OCI-LY7 (cell line): Measurements from ENCODE around the gene LRP1B. TPM values are rescaled to one million over a fixed set of nuclear protein-coding genes. Genes with fewer than 3 reads are reported as not detected.

Experiments used
- BruUV-seq: library from RNA; stranded (reverse); fragments of 400-500 nt; replicated peaks from 2 replicates; lab custom pipeline; 2021; lab: Mats Ljungman, UMichigan
- CTCF ChIA-PET: fragments of 300-600 bp; sonication (Branson Sonifier 250); formaldehyde crosslinking; loops from one replicate; lab custom pipeline; 2022; ENCODE audit warnings: antibody characterized with exemption; ENCODE audit not compliant: unreplicated experiment; lab: Charles Lee
- POLR2A ChIA-PET: fragments of 300-600 bp; sonication (Branson Sonifier 250); formaldehyde crosslinking; loops from one replicate; lab custom pipeline; 2022; ENCODE audit warnings: antibody characterized with exemption; lab: Charles Lee
- DNase-seq: peaks from one replicate; pipeline ENCODE4 v3.0.0-alpha.2; 2015; ENCODE audit warnings: low spot score
- H2AFZ ChIP-seq: fragments of 200-600 bp; sonication (generic), shearing (Covaris generic); 2 replicates; pipeline ENCODE4 v1.6.1; 2014; ENCODE audit warnings: mild to moderate bottlenecking, antibody characterized with exemption, low read length, moderate library complexity
- H3K27ac ChIP-seq: fragments of 200-600 bp; sonication (generic); 2 replicates; pipeline ENCODE4 v1.5.1; 2014; ENCODE audit warnings: mixed run types, low read depth, mild to moderate bottlenecking, moderate library complexity, low read length, inconsistent platforms; ENCODE audit not compliant: poor library complexity, severe bottlenecking
- H3K36me3 ChIP-seq: fragments of 200-600 bp; sonication (generic); 2 replicates; pipeline ENCODE4 v1.6.1; 2014; ENCODE audit warnings: mild to moderate bottlenecking, antibody characterized with exemption, low read length, moderate library complexity, mixed read lengths; ENCODE audit not compliant: insufficient read depth
- H3K4me1 ChIP-seq: fragments of 200-600 bp; sonication (generic); 2 replicates; pipeline ENCODE4 v1.5.1; 2014; ENCODE audit warnings: mild to moderate bottlenecking, low read length; ENCODE audit not compliant: insufficient read depth, poor library complexity, severe bottlenecking
- H3K4me2 ChIP-seq: fragments of 200-600 bp; sonication (generic); 2 replicates; pipeline ENCODE4 v1.6.1; 2014; ENCODE audit warnings: mild to moderate bottlenecking, low read length
- H3K4me3 ChIP-seq: fragments of 200-600 bp; sonication (generic); 2 replicates; pipeline ENCODE4 v1.5.1; 2014; ENCODE audit warnings: mild to moderate bottlenecking, low read depth, low read length; ENCODE audit not compliant: poor library complexity, severe bottlenecking
- H3K79me2 ChIP-seq: fragments of 200-600 bp; sonication (generic); 2 replicates; pipeline ENCODE4 v1.6.1; 2016; ENCODE audit warnings: low read depth, mild to moderate bottlenecking, low read length, moderate library complexity, mixed read lengths; ENCODE audit not compliant: insufficient read depth
- H3K9me2 ChIP-seq: fragments of 200-600 bp; sonication (generic); 2 replicates; pipeline ENCODE4 v1.6.1; 2016; ENCODE audit warnings: mild to moderate bottlenecking, low read length, mixed read lengths; ENCODE audit not compliant: insufficient read depth
- H3K9me3 ChIP-seq: fragments of 200-600 bp; sonication (generic); 2 replicates; pipeline ENCODE4 v1.6.1; 2014; ENCODE audit warnings: mild to moderate bottlenecking, mixed run types, low read length, mixed read lengths
- H4K20me1 ChIP-seq: fragments of 200-600 bp; sonication (generic); 2 replicates; pipeline ENCODE4 v1.6.1; 2014; ENCODE audit warnings: mild to moderate bottlenecking, antibody characterized with exemption, low read length, moderate library complexity, mixed read lengths; ENCODE audit not compliant: insufficient read depth
- CTCF ChIP-seq: fragments of 200-600 bp; sonication (generic); conservative IDR thresholded peaks from 2 replicates; pipeline ENCODE4 v1.5.1; 2014; ENCODE audit warnings: mild to moderate bottlenecking, antibody characterized with exemption, low read length, moderate library complexity, mixed read lengths
- EZH2phosphoT487 ChIP-seq: fragments of 200-600 bp; sonication (generic); IDR thresholded peaks from 2 replicates; pipeline ENCODE4 v1.6.1; 2018; ENCODE audit warnings: low read depth, borderline replicate concordance, mild to moderate bottlenecking, mixed run types, antibody characterized with exemption, low read length, moderate library complexity, mixed read lengths
- intact Hi-C: fragments of 100-400 bp; cut with micrococcal nuclease; formaldehyde crosslinking; loops from one replicate; pipeline ENCODE4 v1.10.0; 2022; ENCODE audit not compliant: unreplicated experiment
- total RNA-seq, 2 experiments: library from RNA; depleted of rRNA in 1 of 2; stranded (reverse); fragments of >200 nt in 1 of 2; shearing (Covaris generic) in 1 of 2; gene quantifications; 2 replicates each; pipeline ENCODE4 v1.2.3, GENCODE V29; 2014 to 2022

LRP1B gene
- total RNA-seq, 2 experiments from 2014 or later = not detected

- Histone ChIP-seq H3K27ac (no peak overlapping the region), H4K20me1 (no peaks in the 10 kb centered on the region), H3K4me1 (no peaks in the 10 kb centered on the region), H3K79me2 (no peaks in the 10 kb centered on the region), H3K9me2 (no peaks in the 10 kb centered on the region), H2AFZ (no peak overlapping the region), H3K9me3 (no peaks in the 10 kb centered on the region), H3K4me2 (no peak overlapping the region), H3K4me3 (no peak overlapping the region), H3K36me3 (no peaks in the 10 kb centered on the region)
- DNase-seq = no peak
- BruUV-seq = no TSS peak
- CTCF ChIA-PET = no interaction called here
- POLR2A ChIA-PET = interaction anchor here (0.6 kb wide), 1 partner anchor 1579 kb away, joined by 3 read pairs; no protein-coding TSS in a partner anchor
- TF ChIP-seq CTCF (no peak), EZH2phosphoT487 (no peak)
- intact Hi-C loops = no loop called here
These were observed 1383.7 kb downstream of the LRP1B start for GRCh38 chr2:140747090-140747489.

GRCh38 chr2:140744379-140744778 is 1386.4 kb downstream of the LRP1B start:
- Histone ChIP-seq H3K4me2 (no peak overlapping the region), H3K4me3 (no peak overlapping the region), H3K4me1 (no peaks in the 10 kb centered on the region), H3K27ac (no peak overlapping the region), H4K20me1 (no peaks in the 10 kb centered on the region), H3K79me2 (no peaks in the 10 kb centered on the region), H3K9me3 (no peaks in the 10 kb centered on the region), H3K9me2 (no peaks in the 10 kb centered on the region), H2AFZ (no peak overlapping the region), H3K36me3 (no peaks in the 10 kb centered on the region)
- intact Hi-C loops = no loop called here
- no TSS peak for BruUV-seq
- ChIA-PET POLR2A (interaction anchor here (0.8 kb wide), 1 partner anchor 34 kb away, joined by 4 read pairs; no protein-coding TSS in a partner anchor), CTCF (no interaction called here)
- TF ChIP-seq CTCF (no peak), EZH2phosphoT487 (no peak)
- no peak for DNase-seq

GRCh38 chr2:140737006-140737405 is 1393.8 kb downstream of the LRP1B start:
- H2AFZ ChIP-seq = no peak overlapping the region
- TF ChIP-seq CTCF = no peak
- no peak for TF ChIP-seq EZH2phosphoT487
- H3K4me1 ChIP-seq = no peaks in the 10 kb centered on the region
- no peak for DNase-seq
- no peak overlapping the region for H3K27ac ChIP-seq
- intact Hi-C loops = no loop called here
- H3K4me2 ChIP-seq = no peak overlapping the region
- ChIA-PET POLR2A (no interaction called here), CTCF (no interaction called here)
- no peaks in the 10 kb centered on the region for H4K20me1 ChIP-seq
- BruUV-seq = no TSS peak
- no peaks in the 10 kb centered on the region for H3K79me2 ChIP-seq
- H3K9me3 ChIP-seq = no peaks in the 10 kb centered on the region
- no peaks in the 10 kb centered on the region for H3K9me2 ChIP-seq
- H3K36me3 ChIP-seq = no peaks in the 10 kb centered on the region
- no peak overlapping the region for H3K4me3 ChIP-seq
